PC-3 (cell line): ENCODE data around the gene CDKN2AIP.

Experiments used
- EZH2 ChIP-seq: fragments of 300-600 bp; sonication (generic); IDR thresholded peaks from one replicate; pipeline ENCODE4 v1.6.1; 2017; ENCODE audit warnings: antibody characterized with exemption, mild to moderate bottlenecking, low read length; ENCODE audit not compliant: unreplicated experiment
- EZH2phosphoT487 ChIP-seq: fragments of 300-600 bp; sonication (generic); IDR thresholded peaks from 2 replicates; pipeline ENCODE4 v1.6.1; 2018; ENCODE audit warnings: mild to moderate bottlenecking, antibody characterized with exemption, low read length, borderline replicate concordance

GRCh38 chr4:183434264-183434663 lies 10.2 kb upstream of the CDKN2AIP start:
- no peak for TF ChIP-seq EZH2
- TF ChIP-seq EZH2phosphoT487 = no peak
